Left kidney (tissue), 8 donors: Measurements from ENCODE around the gene CPOX. TPM values are rescaled to one million over a fixed set of nuclear protein-coding genes. Genes with fewer than 3 reads are reported as not detected.
A peak's percentile ranks its signal among the peaks of the same experiment; 100 is the strongest.
"Not testable (repeated sequence)": the region's sequence is repeated elsewhere in the genome, so short reads cannot be mapped to it uniquely, and the experiment has no call there.

ENCODE experiments used
- DNase-seq: peaks from one replicate; pipeline ENCODE4 v3.0.0-alpha.2; 2013
- long read RNA-seq, 8 donors: transcript quantifications; one replicate each; lab custom pipeline, GENCODE V29; 2026
- polyA plus RNA-seq: library from polyadenylated mRNA; unstranded; fragments of 120-200 nt; gene quantifications from one replicate; pipeline ENCODE4 v1.2.1, GENCODE V29; 2013; ENCODE audit not compliant: insufficient read length

The CPOX gene
- polyA plus RNA-seq = 27.1 TPM
- long read RNA-seq, donor 1, partial matches to known transcripts = 0 of 5 reads
- long read RNA-seq, donor 1, other reads (novel, unspliced or antisense) = 0 of 5 reads
- long read RNA-seq, donor 2, transcript CPOX-201 (7 exons, 2,821 nt) = major isoform, 5 of 5 reads
- long read RNA-seq, donor 2, partial matches to known transcripts = 0 of 5 reads
- long read RNA-seq, donor 2, other reads (novel, unspliced or antisense) = 0 of 5 reads
- long read RNA-seq, donor 3, partial matches to known transcripts = 0 of 5 reads
- long read RNA-seq, donor 3, other reads (novel, unspliced or antisense) = 0 of 5 reads
- long read RNA-seq, donor 4 = 0 reads
- long read RNA-seq, donor 5, transcript CPOX-201 (7 exons, 2,821 nt) = major isoform, 5 of 5 reads
- long read RNA-seq, donor 5, partial matches to known transcripts = 0 of 5 reads
- long read RNA-seq, donor 5, other reads (novel, unspliced or antisense) = 0 of 5 reads
- long read RNA-seq, donor 6, partial matches to known transcripts = 0 of 4 reads
- long read RNA-seq, donor 6, other reads (novel, unspliced or antisense) = 0 of 4 reads
- long read RNA-seq, donor 7, transcript CPOX-201 (7 exons, 2,821 nt) = major isoform, 8 of 8 reads
- long read RNA-seq, donor 7, partial matches to known transcripts = 0 of 8 reads
- long read RNA-seq, donor 7, other reads (novel, unspliced or antisense) = 0 of 8 reads
- long read RNA-seq, donor 8, partial matches to known transcripts = 0 of 4 reads
- long read RNA-seq, donor 8, other reads (novel, unspliced or antisense) = 0 of 4 reads

DNA sequence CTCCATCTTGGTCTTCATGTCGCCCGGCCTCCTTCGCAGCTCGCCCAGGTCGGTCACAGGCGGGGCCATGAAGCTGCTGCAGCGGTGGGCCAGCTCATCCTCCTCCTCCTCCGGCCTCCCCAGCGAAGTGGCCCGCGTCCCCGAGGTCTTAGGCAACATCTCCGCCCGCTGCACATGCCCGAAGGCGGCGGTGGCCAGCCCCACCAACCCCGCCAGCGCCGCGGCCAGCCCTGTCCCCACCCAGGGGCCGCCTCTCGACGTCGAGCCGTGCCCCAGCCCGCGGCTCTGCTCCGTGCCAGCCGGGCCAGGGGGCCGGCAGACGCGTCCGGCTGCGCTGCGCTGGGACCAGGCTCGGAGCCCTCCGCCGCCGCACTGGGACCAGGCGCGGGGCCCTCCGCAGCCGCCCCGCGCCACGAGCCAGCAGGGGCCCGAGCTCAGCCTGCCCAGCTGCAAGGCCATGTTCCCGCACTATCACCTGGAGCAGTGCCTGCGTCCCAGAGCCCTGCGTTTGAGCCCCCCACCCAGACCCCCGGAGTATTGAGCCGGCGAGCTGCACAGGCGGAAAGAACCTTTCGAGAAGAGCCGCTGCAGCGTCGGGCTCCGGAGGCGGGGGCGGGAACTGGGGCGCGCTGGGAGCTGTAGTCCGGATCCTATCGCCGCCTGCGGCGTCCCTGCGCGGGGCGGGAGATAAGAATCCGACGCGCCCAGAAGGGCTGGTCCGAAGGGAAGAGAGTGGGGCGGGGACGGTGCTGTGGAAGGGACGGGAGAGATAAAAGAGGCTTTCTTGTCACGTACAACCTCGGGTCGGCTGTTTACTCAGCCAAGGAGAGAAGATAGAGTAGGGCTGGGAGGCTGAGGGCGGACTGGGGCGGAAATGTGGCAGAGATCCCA is at the start of gene CPOX:
Gene CPOX, minus strand, starts transcription at position 566 of the 891 bp plus-strand sequence. Its CDS starts 107 bp downstream, at position 459.
- DNase-seq = peak; percentile 80

DNA sequence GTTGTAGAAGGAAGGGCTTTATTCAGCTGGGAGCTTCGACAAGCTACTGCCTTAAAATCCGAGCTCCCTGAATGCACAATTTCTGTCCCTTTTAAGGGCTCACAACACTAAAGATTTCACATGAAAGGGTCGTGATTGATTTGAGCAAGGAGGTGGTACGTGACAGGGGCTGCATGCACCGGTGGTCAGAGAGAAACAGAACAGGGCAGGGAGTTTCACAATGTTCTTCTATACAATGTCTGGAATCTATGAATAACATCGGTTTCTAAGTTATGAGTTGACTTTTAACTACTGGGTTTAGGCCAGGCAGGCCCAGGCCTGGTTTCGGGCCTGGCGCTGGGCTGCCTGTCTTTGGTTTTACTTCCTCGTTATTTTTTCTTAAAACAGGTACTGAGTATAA is 49.4 kb upstream of the CPOX start:
- DNase-seq = not testable (repeated sequence)

DNA sequence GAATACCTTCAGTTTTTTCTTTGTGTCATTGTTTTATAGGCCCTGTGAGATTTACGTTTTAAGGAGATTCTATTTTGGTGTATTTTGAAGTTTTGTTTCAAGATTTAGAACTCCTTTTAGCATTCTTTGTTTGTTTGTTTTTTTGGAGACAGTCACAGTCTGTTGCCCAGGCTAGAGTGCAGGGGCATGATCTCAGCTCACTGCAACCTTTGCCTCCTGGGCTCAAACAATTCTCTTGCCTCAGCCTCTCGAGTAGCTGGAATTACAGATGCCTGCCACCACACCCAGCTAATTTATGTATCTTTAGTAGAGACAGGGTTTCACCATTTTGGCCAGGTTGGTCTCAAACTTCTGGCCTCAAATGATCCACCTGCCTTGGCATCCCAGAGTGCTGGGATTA is 48.3 kb upstream of the CPOX start:
- not testable (repeated sequence) for DNase-seq

DNA sequence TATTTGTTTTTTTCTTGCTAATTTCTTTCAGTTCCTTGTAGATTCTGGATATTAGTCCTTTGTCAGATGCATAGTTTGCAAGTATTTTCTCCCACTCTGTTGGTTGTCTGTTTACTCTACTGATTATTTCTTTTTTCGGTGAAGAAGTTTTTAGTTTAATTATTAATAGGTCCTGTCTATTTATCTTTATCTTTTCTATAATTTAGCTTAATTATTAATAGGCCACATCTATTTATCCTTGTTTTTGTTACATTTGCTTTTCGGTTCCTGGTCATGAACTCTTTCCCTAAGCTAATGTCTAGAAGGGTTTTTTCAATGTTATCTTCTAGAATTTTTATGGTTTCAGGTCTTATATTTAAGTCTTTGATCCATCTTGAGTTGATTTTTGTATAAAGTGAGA is 45.1 kb upstream of the CPOX start:
- DNase-seq = not testable (repeated sequence)

DNA sequence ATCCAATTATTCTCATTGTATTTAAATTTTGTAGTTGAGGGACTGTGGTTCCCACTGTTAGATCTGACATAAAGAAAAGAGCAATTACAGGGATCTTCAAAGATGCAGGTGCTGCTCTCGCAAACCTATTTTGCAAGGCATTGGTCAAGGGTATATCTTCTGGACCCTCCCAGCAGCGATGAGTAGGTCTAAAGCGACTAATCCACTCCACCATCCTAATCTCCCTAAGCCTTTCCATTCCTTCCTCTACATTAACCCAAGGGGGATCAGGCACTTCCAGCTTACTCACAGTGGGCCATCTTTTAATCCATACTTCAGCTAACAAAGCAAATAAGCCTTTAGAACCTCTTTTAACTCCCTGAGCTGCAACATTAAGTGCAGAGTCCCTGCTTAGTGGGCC is 37.0 kb upstream of the CPOX start:
- no peak for DNase-seq

DNA sequence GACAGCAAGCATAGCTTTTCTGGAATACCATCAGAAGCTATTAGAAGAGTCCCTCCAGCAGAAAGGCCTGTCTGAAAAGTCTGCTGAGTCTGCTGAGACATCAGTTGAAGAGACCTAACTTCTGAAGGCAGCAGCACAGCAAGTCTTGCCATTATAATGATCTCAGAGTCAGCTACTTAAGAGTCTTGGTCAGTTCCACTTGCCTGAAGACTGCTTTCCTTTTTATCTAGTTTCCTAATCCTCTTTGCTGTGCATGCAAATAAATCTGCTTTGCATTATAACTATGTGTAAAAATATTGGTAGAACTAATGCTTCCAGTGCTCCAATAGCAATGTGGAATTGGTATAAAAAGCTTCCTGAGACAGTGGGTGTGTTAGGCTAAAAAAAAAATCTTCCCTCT is 34.9 kb upstream of the CPOX start:
- DNase-seq = no peak

DNA sequence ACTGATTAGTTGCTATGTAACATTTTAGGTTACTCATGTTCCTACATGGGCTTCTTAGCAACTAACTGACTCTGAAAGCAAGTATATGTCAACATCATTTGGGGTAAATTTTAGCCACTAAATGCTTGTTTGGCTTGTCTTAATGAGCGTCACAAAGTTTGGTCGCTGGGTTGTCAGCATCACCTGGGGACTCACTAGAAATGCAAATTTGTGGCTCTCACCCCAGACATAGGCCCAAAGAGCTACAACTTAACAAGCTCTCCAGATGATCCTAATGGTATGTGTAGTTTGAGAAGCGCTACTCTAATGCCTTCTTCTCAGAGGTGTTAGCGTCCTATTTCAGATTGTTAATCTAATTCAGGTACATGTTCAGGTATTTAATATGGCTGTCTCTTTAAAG is 32.7 kb upstream of the CPOX start:
- DNase-seq = no peak

DNA sequence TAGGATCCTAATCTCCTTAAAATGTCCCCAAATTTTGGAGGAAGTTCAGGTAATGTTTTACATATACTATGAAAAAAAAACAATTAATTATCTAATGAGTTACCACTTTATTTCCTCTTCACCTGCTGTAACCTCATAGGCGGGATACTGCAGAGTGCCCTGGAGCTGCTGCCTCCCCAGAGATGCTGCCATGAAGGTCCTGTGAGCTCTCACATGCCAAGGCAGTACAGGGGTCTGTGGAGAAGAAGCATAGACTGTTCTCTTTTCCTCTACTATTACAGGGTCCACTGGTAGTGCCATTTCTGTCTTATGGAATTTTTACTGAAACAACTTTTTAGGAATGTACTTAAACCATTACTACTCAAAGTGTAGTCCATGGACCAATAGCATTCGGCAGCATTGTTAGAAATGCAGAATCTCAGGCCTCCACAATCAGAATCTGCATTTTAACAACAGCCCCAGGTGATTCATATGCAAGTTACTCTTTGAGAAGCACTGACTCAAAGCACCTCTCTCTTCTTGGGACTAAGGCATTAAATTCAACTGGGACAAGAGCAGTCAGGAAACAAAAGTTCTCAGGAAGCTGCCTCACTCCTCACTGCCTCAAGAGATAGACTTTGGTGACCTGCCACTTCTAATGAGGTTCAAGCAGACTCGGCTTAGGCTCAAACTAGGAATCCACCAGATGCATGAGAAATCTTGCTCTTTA is 30.3 kb upstream of the CPOX start:
- no peak for DNase-seq

DNA sequence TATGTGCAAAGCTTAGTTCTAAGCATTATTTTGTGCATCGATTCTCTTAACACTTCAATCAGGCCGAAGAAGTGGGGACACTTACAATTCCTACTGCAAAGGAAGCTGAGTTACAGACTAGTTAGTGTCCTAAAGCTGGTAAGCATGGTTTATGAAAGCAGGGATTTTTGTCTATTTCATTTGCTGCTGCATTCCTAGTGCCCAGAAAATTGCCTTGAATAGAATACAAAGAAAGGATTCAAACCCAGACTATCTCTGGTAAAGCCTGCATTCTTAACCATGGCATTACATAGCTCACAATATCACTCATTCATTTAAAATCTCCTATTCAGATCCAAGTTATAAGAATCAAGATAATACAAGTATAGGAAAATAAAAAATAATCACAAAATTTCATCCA is 24.4 kb upstream of the CPOX start:
- no peak for DNase-seq

DNA sequence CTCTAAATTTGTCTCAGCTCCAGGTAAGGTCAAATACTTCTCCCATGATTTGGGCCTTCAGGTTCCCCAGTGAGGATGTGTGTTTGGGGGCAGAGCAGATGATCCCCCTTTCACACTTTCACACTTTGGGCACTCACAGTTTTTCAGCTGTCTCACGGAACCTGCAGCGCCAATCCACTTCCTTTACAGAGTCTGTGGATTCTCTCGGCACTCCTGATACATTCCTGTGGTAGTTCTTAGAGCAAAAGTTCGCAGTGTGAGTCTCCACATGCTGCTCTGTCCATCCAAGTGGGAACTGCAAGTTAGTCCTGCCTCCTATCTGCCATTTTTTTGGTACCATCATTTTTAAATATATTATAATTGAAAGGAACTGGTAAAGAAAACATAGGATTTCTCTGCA is 20.2 kb upstream of the CPOX start:
- DNase-seq = no peak

DNA sequence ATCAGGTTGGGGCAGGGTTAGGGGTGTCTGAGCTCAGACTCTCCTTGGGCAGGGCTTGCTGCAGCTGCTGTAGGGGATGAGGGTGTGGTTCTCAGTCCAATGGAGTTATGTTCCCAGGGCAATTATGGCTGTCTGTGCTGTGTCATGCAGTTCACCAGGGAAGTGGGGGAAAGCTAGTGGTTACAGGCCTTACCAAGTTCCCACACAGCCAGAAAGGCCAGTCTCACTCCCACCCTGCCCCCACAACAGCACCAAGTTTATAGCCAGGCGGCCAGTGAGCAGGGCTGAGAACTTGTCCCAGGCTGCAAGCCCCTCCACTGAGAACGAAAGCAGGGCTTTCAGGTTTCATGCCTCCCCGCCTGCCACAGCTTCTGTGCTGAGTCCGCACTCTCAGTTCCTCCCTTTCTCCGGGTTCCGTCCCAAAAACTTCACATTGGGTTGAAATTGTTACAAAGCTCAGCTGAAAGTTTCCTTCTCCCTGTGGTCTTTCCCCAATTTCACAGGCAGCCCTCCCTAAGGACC is 19.6 kb upstream of the CPOX start:
- DNase-seq = no peak

DNA sequence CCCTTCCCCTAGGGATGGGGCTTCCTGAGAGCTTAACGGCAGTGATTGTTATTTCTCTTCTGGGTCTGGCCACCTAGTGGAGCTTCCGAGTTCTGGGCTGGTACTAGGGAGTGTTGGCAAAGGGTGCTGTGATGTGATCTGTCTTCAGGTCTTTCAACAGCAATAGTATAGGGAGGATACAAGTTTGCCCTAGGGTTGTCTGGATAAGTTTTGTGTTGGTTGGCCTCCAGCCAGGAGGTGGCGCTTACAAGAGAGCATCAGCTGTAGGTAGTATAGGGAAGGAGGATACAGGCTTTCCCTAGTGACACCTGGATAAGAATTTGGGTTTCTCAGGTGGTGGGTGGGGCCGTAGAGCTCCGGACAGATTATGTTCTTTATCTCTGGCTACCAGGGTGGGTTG is 19.2 kb upstream of the CPOX start:
- DNase-seq = no peak

DNA sequence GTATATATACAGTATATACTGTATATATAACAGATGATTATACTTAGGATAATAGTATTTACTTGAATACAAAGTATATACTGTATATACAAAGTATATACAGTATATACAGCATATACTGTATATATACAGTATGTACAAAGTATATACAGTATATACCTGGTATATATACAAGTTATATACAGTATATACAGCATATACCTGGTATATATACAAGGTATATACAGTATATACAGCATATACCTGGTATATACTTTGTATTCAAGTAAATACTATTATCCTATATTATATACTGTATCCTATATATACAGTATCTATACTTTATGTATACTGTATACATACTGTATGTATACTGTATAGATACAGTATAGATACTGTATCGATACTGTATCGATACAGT is 14.6 kb upstream of the CPOX start:
- DNase-seq = no peak

DNA sequence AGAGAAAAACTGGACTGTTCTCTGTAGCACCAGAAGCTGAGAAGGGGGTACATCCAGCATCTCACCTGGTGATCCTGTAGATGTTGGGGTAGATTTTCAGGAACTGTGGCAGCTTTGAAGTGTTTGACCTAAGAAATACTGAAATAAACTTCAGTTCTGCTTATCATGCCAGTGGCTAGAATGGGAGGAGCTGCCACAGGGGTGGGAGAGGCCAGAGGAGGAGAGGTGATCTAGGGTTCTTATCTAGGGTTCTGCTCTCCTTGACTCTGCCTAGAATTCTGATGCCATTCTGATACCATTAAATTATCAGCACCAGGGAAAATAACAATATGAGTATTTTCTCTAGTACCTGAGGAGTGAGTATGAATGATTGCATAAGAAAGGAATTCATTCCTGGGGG is 10.2 kb upstream of the CPOX start:
- DNase-seq = no peak

DNA sequence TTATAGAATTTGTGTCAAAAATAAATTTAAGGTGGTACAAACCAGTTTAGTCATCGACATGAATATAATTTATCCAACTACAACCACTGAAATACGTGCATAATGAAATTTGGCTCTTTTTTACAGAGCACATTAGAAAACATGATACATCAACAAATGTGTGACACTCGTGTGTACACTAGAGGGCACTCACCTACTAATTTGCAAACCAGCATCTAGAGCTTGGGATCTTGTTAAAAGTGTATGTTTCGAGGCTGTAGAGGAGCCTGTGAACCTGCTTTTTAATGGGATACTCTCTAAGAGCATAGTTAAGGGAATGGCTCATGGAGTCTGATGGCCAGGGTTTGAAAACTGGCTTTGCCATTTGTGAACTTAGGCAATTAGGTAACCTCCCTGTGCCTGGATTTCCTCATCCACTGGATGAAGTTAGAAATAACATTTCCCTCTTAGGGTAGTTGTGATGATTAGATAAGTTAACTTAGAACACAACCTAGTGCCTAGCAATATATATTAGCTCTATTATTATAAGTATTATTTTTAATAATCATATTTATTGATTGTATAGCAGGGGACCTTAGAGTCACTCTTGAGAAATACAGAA is 8.8 kb upstream of the CPOX start:
- peak; percentile 57 for DNase-seq

DNA sequence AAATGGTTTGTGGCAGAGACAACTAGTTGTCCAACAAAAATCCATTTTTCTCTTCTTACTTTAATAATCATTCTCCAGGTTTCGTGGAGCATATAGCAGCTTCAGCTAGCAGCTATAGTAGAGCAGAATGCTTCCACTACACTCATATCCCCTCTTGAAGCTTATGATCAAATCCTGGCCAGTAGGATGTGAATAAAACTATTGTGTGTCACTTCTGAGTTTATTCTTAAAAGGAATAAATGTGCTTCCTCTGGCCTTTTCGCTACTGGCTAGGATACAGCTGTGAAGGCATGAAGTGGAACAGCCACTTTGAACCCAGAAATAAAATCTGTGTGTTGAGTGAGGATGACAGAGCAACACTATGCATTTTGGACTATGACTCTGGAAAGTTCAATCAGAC is 7.8 kb upstream of the CPOX start:
- DNase-seq = no peak

DNA sequence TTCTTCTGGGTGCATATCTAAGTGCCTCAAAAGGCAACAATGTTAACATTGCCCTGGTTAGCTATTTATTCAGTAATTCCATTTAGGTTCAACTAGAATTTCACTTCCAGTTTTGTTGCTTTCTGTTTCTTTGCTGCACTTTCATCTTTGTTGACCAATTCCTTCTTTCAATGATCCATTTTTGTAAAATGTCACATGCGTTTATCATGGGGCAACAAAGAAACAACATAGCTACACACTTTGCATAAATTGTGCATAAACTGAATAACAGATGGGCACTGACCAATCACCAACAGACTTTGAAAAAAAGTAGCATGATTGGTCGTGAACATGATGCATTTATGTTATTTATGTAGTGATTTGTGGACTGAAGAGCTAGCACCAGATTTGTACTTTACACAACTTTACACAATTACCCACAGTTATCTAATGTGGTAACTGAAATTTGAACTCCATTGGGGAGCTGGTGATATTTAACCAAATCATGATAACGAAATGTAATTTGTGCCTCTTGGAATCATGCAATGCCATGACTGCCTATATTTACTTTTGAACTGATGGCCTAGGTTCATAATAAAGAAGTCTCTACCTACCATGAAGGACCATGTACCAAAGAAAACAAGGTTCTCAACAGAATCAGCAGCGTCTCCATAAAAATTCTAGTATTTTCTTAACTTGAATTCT is 7.1 kb upstream of the CPOX start:
- no peak for DNase-seq

DNA sequence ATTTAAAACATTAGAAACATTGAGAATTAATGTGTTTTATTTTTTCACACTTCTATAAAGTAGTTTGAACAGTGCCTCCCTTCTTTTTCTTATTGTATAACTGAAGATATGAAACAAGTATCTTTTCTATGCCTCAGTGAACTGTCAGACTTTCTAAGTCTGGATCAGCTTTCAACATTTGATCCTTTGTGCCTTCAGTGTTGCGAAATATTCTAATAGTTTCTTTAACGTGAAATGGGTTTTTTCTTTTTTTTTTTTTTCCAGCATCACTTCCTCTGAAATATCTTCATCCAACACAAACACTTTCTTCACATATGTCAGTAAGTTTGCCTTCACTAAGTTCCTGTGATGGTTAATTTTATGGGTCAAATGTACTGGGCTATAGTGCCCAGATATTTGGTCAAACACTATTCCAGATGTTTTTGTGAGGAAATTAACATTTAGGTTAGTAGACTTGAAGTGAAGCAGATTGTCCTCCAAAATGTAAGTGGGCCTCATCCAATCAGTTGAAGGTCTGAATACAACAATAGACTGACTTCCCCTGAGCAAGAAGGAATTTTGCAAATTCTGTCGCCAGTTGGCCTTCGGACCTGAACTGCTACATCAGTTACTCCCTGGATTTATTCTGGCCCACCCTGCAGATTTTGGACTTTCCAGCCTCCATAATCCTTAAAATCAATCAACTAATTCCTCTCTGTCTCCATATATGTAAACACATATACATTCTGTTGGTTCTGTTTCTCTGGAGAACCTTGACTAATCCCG is 6.4 kb upstream of the CPOX start:
- DNase-seq = no peak

DNA sequence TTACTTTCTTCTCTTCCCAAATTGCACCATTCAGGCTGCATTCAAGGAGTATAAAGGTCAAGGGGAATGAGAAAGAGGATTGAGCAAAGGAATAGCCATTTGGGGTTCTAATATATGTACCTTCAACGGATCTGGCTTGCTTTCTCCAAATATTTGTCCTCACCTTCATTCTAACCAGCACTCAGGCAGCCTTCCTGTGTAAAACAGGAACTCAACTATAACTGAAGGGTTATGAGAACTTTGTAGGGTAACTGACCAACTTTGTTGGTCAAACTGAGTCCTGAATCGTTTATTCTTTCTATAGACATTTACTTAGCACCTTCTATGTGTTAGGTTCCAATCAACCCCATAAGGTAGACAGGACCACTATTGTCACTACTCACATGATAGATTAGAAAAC is 5.1 kb upstream of the CPOX start:
- DNase-seq = no peak
